ENCODE measurements around the gene MT1F.

Gene MT1F

GRCh38 chr16:56682703-56683397 lies 25.1 kb downstream of the MT1F start:
- WGBS (ENCODE audit: extremely low coverage, insufficient coverage, insufficient read length) = no CpG with 5 or more reads among the region's 8 CpGs

GRCh38 chr16:56683424-56684172 lies 25.8 kb downstream of the MT1F start:
- H3K4me2 ChIP-seq (ENCODE audit: low read length) = no peak overlapping the region
- no CpG with 5 or more reads among the region's 5 CpGs for WGBS (ENCODE audit: extremely low coverage, insufficient coverage, insufficient read length)

More at GRCh38 chr16:56682703-56683397, 25.1 kb downstream of the MT1F start:
- peak overlapping the region; percentile 67 for H3K4me3 ChIP-seq (ENCODE audit: low read depth, low read length)
- no peak overlapping the region for H4K12ac ChIP-seq (ENCODE audit: low read depth, low read length)
- peaks cover 8% of the 10 kb centered on the region for H3K79me1 ChIP-seq (ENCODE audit: low read length)
- H4K8ac ChIP-seq (ENCODE audit: low read depth, low read length) = peak overlapping the region; percentile 1
- H2BK120ac ChIP-seq (ENCODE audit: insufficient read depth, low read length, poor library complexity) = no peak overlapping the region
- H3K23ac ChIP-seq (ENCODE audit: low read length) = no peak overlapping the region
- no peak overlapping the region for H3K4ac ChIP-seq (ENCODE audit: low read depth, low read length)
- H3K4me2 ChIP-seq (ENCODE audit: low read length) = peak overlapping the region; percentile 87
- no peak for DNase-seq
- peak overlapping the region; percentile 77 for H3K9ac ChIP-seq (ENCODE audit: low read length)
- no peaks in the 10 kb centered on the region for H3K27me3 ChIP-seq (ENCODE audit: insufficient read depth, low read length)
- H4K91ac ChIP-seq (ENCODE audit: low read depth, low read length) = peak overlapping the region; percentile 16
- H3K79me2 ChIP-seq (ENCODE audit: control insufficient read depth, insufficient read depth, low read length, poor library complexity) = peaks cover 1% of the 10 kb centered on the region
- H3K18ac ChIP-seq (ENCODE audit: low read length) = no peak overlapping the region
- peaks cover 4 to 10% of the 10 kb centered on the region in 2 experiments for H3K4me1 ChIP-seq (ENCODE audit: control insufficient read depth in 1 of 2, insufficient read depth in 2 of 2, low read length in 2 of 2)
- no peak overlapping the region for H2BK12ac ChIP-seq (ENCODE audit: low read length)
- no peak overlapping the region for H2AK5ac ChIP-seq (ENCODE audit: low read length)
- peak overlapping the region; percentile 72 for H3K14ac ChIP-seq (ENCODE audit: low read length)
- H3K27ac ChIP-seq (ENCODE audit: low read depth, low read length) = no peak overlapping the region
- peak overlapping the region; percentile 63 for H2AFZ ChIP-seq (ENCODE audit: insufficient read depth, low read length, poor library complexity)
- no peak overlapping the region for H2BK5ac ChIP-seq (ENCODE audit: low read depth, low read length, poor library complexity)
- peaks cover 1% of the 10 kb centered on the region for H3K9me3 ChIP-seq (ENCODE audit: insufficient read depth, low read depth, low read length)
- H3K36me3 ChIP-seq (ENCODE audit: control insufficient read depth in 1 of 2, insufficient read depth in 2 of 2, low read length in 2 of 2) = no peaks in the 10 kb centered on the region

GRCh38 chr16:56684256-56684925 lies 26.6 kb downstream of the MT1F start:
- Histone ChIP-seq H3K4me3 (ENCODE audit: low read depth, low read length) (no peak overlapping the region), H4K12ac (ENCODE audit: low read depth, low read length) (no peak overlapping the region), H3K79me2 (ENCODE audit: control insufficient read depth, insufficient read depth, low read length, poor library complexity) (peaks cover 1% of the 10 kb centered on the region), H3K4ac (ENCODE audit: low read depth, low read length) (no peak overlapping the region), H2AK5ac (ENCODE audit: low read length) (no peak overlapping the region), H2BK12ac (ENCODE audit: low read length) (no peak overlapping the region), H3K18ac (ENCODE audit: low read length) (no peak overlapping the region), H2BK120ac (ENCODE audit: insufficient read depth, low read length, poor library complexity) (no peak overlapping the region), H3K9ac (ENCODE audit: low read length) (no peak overlapping the region), H2BK5ac (ENCODE audit: low read depth, low read length, poor library complexity) (no peak overlapping the region), H3K14ac (ENCODE audit: low read length) (no peak overlapping the region), H3K4me1 (ENCODE audit: control insufficient read depth in 1 of 2, insufficient read depth in 2 of 2, low read length in 2 of 2) (peaks cover 4 to 10% of the 10 kb centered on the region in 2 experiments), H3K4me2 (ENCODE audit: low read length) (no peak overlapping the region), H3K23ac (ENCODE audit: low read length) (no peak overlapping the region), H3K27me3 (ENCODE audit: insufficient read depth, low read length) (no peaks in the 10 kb centered on the region), H2AFZ (ENCODE audit: insufficient read depth, low read length, poor library complexity) (no peak overlapping the region), H3K79me1 (ENCODE audit: low read length) (peaks cover 8% of the 10 kb centered on the region), H3K36me3 (ENCODE audit: control insufficient read depth in 1 of 2, insufficient read depth in 2 of 2, low read length in 2 of 2) (no peaks in the 10 kb centered on the region), H4K8ac (ENCODE audit: low read depth, low read length) (no peak overlapping the region), H4K91ac (ENCODE audit: low read depth, low read length) (no peak overlapping the region), H3K9me3 (ENCODE audit: insufficient read depth, low read depth, low read length) (peaks cover 1% of the 10 kb centered on the region), H3K27ac (ENCODE audit: low read depth, low read length) (no peak overlapping the region)
- WGBS (ENCODE audit: extremely low coverage, insufficient coverage, insufficient read length) = no CpG with 5 or more reads among the region's 4 CpGs
- no peak for DNase-seq

More at GRCh38 chr16:56683424-56684172, 25.8 kb downstream of the MT1F start:
- Histone ChIP-seq H2BK5ac (ENCODE audit: low read depth, low read length, poor library complexity) (no peak overlapping the region), H3K27me3 (ENCODE audit: insufficient read depth, low read length) (no peaks in the 10 kb centered on the region), H3K79me1 (ENCODE audit: low read length) (peaks cover 8% of the 10 kb centered on the region), H3K79me2 (ENCODE audit: control insufficient read depth, insufficient read depth, low read length, poor library complexity) (peaks cover 1% of the 10 kb centered on the region), H3K9me3 (ENCODE audit: insufficient read depth, low read depth, low read length) (peaks cover 1% of the 10 kb centered on the region), H4K91ac (ENCODE audit: low read depth, low read length) (no peak overlapping the region), H3K27ac (ENCODE audit: low read depth, low read length) (no peak overlapping the region), H3K4me3 (ENCODE audit: low read depth, low read length) (no peak overlapping the region), H3K4ac (ENCODE audit: low read depth, low read length) (no peak overlapping the region), H2BK120ac (ENCODE audit: insufficient read depth, low read length, poor library complexity) (no peak overlapping the region), H2AFZ (ENCODE audit: insufficient read depth, low read length, poor library complexity) (peak overlapping the region; percentile 30), H3K4me1 (ENCODE audit: control insufficient read depth in 1 of 2, insufficient read depth in 2 of 2, low read length in 2 of 2) (peaks cover 4 to 10% of the 10 kb centered on the region in 2 experiments), H3K36me3 (ENCODE audit: control insufficient read depth in 1 of 2, insufficient read depth in 2 of 2, low read length in 2 of 2) (no peaks in the 10 kb centered on the region), H3K14ac (ENCODE audit: low read length) (no peak overlapping the region), H3K18ac (ENCODE audit: low read length) (no peak overlapping the region), H2BK12ac (ENCODE audit: low read length) (no peak overlapping the region), H3K9ac (ENCODE audit: low read length) (no peak overlapping the region), H2AK5ac (ENCODE audit: low read length) (no peak overlapping the region), H4K12ac (ENCODE audit: low read depth, low read length) (no peak overlapping the region), H4K8ac (ENCODE audit: low read depth, low read length) (no peak overlapping the region), H3K23ac (ENCODE audit: low read length) (no peak overlapping the region)
- no peak for DNase-seq

- Histone ChIP-seq H3K4me1 (ENCODE audit: control insufficient read depth in 1 of 2, insufficient read depth in 2 of 2, low read length in 2 of 2) (peaks cover 4 to 10% of the 10 kb centered on the region in 2 experiments), H3K36me3 (ENCODE audit: control insufficient read depth in 1 of 2, insufficient read depth in 2 of 2, low read length in 2 of 2) (no peaks in the 10 kb centered on the region), H3K27me3 (ENCODE audit: insufficient read depth, low read length) (no peaks in the 10 kb centered on the region), H3K79me1 (ENCODE audit: low read length) (peaks cover 8% of the 10 kb centered on the region), H3K79me2 (ENCODE audit: control insufficient read depth, insufficient read depth, low read length, poor library complexity) (peaks cover 1% of the 10 kb centered on the region), H3K27ac (ENCODE audit: low read depth, low read length) (no peak overlapping the region), H3K23ac (ENCODE audit: low read length) (no peak overlapping the region), H3K4ac (ENCODE audit: low read depth, low read length) (no peak overlapping the region), H3K14ac (ENCODE audit: low read length) (no peak overlapping the region), H4K8ac (ENCODE audit: low read depth, low read length) (no peak overlapping the region), H3K4me2 (ENCODE audit: low read length) (no peak overlapping the region), H3K4me3 (ENCODE audit: low read depth, low read length) (no peak overlapping the region), H4K12ac (ENCODE audit: low read depth, low read length) (no peak overlapping the region), H3K9ac (ENCODE audit: low read length) (no peak overlapping the region), H2AFZ (ENCODE audit: insufficient read depth, low read length, poor library complexity) (no peak overlapping the region), H2BK120ac (ENCODE audit: insufficient read depth, low read length, poor library complexity) (no peak overlapping the region), H2AK5ac (ENCODE audit: low read length) (no peak overlapping the region), H2BK12ac (ENCODE audit: low read length) (no peak overlapping the region), H2BK5ac (ENCODE audit: low read depth, low read length, poor library complexity) (no peak overlapping the region), H3K18ac (ENCODE audit: low read length) (no peak overlapping the region), H4K91ac (ENCODE audit: low read depth, low read length) (no peak overlapping the region), H3K9me3 (ENCODE audit: insufficient read depth, low read depth, low read length) (peaks cover 4% of the 10 kb centered on the region)
- DNase-seq = no peak
- WGBS (ENCODE audit: extremely low coverage, insufficient coverage, insufficient read length) = no CpG with 5 or more reads among the region's 4 CpGs
These were observed 27.3 kb downstream of the MT1F start for GRCh38 chr16:56684926-56685590.
